HG02588 (cell line): ENCODE data around the gene TMEM214.
A peak's percentile ranks its signal among the peaks of the same experiment; 100 is the strongest.

Source experiments
- ATAC-seq: cut with Tn5 transposase; IDR thresholded peaks from one replicate; pipeline ENCODE4 v1.9.1; 2021; ENCODE audit warnings: mild to moderate bottlenecking, moderate library complexity; ENCODE audit not compliant: unreplicated experiment

The TMEM214 gene

DNA sequence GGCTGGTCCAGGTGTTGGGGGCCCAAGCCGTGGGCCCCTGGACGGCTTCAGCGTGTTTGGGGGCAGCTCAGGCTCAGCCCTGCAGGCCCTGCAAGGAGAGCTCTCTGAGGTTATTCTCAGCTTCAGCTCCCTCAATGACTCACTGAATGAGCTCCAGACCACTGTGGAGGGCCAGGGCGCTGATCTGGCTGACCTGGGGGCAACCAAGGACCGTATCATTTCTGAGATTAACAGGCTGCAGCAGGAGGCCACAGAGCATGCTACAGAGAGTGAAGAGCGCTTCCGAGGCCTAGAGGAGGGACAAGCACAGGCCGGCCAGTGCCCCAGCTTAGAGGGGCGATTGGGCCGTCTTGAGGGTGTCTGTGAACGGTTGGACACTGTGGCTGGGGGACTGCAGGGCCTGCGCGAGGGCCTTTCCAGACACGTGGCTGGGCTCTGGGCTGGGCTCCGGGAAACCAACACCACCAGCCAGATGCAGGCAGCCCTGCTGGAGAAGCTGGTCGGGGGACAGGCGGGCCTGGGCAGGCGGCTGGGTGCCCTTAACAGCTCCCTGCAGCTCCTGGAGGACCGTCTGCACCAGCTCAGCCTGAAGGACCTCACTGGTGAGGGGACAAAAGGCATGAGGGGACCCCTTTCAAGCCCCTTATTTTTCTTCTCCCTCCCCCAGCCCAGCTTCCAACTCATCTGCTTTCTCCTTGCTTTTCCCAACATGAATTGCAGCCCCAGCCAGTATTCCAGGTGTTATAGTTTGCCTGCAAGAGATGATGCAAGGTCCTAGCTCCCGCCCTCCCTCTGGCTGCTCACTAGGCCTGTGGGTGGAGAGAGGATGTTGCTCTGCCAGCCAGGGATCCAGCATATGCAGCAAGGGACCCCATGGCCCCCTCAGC lies 50.9 kb downstream of the TMEM214 start:
- no peak for ATAC-seq

DNA sequence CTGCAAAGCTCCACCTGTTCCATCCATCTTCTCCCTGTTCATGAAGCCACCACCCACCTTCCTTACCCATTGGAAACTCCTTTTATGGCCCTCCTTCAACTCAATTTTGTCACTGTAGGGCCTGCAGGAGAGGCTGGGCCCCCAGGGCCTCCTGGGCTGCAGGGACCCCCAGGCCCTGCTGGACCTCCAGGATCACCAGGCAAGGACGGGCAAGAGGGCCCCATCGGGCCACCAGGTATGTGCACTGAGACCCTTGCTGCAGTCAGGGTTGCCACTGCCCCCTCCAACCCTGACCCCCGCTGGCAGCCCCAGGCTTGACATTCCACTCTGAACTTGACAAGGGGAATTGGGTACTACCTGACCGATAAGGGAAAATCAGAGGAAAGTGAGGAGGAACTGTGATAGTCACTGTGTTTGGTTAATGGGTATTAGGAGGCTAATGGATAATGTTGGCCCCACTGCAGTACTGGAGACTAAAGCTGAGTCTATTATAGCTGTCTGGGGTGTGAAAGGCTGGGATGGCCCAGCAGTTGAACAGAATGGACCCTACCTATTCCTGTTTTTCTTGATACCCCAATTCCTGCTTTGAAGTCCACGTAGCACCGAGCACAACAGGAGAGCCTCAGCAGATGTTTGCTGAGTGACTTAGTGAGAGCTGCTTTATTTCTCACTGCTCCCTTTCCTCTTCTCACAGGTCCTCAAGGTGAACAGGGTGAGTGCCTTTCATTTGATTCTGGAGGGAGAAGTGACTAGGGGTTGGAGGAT lies 51.7 kb downstream of the TMEM214 start:
- no peak for ATAC-seq

DNA sequence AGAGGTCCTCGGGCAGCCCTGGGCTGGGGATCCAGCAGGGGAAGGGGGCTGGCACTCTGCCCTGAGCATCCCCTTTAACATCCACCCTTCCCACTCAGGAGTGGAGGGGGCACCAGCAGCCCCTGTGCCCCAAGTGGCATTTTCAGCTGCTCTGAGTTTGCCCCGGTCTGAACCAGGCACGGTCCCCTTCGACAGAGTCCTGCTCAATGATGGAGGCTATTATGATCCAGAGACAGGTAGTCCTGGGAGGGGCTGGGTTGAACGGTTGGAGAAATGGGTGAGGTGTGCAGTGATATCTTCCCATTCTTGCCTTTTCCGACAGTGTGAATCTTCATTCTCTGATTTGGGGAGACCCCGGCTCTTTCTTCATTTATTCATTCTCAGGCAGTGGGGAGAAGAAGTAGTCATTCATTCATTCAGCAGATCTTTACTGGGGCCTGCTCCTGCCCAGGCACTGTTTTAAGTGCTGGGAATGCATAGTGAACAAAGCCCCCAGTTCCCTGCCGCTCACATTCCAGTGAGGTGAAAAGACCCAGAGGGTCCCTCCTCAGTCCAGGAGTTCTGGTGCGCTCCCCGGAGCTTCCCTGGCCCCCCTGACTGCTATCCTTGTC lies 52.4 kb downstream of the TMEM214 start:
- ATAC-seq, result no peak

DNA sequence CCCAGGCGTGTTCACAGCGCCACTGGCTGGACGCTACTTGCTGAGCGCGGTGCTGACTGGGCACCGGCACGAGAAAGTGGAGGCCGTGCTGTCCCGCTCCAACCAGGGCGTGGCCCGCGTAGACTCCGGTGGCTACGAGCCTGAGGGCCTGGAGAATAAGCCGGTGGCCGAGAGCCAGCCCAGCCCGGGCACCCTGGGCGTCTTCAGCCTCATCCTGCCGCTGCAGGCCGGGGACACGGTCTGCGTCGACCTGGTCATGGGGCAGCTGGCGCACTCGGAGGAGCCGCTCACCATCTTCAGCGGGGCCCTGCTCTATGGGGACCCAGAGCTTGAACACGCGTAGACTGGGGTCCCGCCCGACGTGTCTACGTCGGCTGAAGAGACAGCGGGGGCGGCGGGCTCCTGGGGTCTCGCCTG lies 52.9 kb downstream of the TMEM214 start:
- no peak for ATAC-seq

DNA sequence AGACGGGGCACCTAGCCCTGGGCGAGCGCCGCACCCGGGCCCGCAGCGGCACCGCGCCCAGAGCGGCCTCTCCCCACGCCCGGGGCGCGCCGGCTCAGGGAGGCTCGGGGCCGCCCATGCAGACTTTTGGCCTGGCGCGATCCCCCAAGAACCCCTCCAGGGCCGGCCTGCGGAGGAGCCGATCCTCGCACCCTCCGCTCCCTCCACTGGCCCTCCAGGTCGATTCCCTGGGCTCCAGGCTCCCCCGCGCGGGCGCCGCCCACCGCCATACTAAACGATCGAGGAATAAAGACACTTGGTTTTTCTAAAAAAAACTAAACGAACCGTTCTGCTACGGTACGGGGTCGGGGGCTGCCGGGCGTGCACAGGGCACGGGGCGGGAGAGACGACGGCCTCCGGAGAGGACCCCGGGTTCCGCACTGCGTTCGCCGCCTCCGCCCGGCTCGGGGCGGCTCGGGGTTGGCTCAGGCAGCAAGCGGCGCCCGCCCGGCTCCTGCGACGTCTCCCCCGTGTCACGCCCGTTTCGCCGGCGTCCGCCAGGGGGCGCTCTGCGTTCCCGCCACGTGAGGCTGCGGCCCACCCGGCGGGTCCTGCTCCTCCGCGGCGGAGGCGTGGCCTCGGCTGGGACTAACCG lies 53.4 kb downstream of the TMEM214 start:
- peak; percentile 78 for ATAC-seq

DNA sequence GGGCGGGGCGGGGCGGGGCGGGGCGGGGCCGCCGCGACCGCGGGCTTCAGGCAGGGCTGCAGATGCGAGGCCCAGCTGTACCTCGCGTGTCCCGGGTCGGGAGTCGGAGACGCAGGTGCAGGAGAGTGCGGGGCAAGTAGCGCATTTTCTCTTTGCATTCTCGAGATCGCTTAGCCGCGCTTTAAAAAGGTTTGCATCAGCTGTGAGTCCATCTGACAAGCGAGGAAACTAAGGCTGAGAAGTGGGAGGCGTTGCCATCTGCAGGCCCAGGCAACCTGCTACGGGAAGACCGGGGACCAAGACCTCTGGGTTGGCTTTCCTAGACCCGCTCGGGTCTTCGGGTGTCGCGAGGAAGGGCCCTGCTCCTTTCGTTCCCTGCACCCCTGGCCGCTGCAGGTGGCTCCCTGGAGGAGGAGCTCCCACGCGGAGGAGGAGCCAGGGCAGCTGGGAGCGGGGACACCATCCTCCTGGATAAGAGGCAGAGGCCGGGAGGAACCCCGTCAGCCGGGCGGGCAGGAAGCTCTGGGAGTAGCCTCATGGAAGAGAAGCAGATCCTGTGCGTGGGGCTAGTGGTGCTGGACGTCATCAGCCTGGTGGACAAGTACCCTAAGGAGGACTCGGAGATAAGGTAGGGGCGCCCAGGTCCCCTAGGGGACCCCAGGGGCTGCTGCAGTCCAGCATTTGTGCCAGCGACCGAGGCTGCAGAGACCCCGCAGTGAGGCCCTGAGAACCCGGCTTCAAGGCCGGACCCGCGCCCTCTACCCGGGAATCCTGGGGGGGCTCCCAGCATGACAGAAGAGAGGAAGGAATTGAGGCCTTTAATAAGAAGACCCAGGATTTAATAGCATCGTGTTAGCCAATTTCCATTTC lies 54.2 kb downstream of the TMEM214 start, which contains the start of gene KHK:
Gene KHK (plus strand): TSS at position 49 of the 870 bp plus-strand sequence. CDS start 488 bp downstream, at position 537.
- peak; percentile 2 for ATAC-seq

DNA sequence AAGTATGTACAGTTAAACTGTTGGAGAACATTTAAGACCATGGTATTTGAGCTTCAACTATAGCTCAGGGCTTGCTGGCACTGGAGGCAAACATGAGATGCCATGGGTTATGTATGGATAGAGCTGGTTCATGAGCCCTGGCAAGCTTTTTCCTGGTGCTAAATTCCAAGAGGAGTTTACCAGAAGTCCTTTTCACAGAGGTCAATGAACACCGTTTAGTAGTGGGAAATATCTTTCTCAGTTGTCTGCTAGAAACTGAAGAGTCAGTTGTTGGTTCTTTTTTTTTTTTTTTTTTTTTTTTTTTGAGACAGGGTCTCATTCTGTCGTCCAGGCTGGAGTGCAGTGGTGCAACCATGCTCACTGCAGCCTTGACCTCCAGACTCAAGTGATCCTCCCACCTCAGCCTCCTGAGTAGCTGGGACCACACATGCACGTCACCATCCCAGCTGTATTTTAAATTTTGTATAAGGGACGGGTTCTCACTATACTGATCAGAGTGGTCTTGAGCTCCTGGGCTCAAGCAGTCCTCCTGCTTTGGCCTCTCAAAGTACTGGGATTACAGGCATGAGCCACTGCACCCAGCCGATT lies 55.2 kb downstream of the TMEM214 start:
- ATAC-seq, result no peak

DNA sequence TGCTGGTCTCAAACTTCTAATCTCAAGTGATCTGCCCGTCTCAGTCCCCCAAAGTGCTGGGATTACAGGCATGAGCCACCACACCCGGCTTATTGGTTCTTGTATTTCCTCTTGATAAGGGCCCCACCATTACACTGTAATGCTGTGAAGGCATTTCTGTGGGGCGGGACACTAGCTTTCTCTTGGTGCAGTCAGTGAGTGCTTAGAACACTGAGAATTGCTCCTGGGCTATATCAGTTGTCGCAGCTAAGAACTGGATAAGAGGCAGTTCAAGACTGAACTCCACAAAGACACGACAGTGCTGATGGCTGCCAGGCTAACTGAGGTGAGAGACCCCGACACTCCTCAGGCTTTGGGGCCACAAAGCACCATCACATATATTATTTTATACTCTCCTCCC lies 55.9 kb downstream of the TMEM214 start:
- ATAC-seq, result no peak

DNA sequence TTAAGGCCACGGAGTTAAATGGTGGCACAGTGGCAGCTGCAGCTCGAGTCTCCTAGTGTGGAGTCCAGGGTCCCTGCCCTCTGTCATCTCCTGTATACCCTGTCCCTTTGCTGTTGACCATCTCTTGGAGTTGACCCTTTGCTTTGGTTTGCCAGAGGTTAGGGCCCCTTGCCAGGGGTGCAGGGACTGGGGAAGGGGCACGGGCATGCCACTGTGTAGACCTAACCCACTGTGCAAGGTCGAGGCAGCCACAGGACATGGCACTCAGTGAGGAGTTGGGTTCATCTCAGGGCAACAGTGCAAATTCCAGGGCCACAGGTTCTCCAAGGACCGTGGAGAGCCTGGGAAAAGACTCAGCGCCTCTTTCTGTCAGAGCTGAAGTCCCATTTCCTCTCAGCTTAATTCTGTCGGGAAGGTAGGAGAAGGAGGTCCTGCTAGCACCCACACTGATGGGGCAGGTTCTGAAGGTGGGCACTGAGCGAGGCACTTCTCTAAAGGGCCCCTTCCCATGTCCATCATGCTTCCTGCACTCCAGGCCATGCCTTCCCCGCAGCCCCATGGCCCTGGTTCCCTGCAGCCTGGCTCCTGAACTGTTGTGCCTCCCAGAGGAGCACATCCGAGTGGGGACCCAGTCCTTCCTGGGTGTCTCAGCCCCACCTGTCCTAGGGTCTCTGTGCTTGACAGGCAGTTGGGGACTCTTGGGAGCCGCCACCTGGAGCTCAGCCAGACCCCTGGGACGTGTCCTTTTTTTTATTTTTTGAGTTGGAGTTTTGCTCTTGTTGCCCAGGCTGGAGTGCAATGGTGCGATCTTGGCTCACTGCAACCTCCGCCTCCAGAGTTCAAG lies 56.6 kb downstream of the TMEM214 start:
- no peak for ATAC-seq
